H9 (cell line): ENCODE data around the gene KLF2. TPM values are rescaled to one million over a fixed set of nuclear protein-coding genes. Genes with fewer than 3 reads are reported as not detected.

Experiments
- DNase-seq: peaks from one replicate; pipeline ENCODE4 v3.0.0-alpha.2; 2017
- H2AFZ ChIP-seq: one replicate; pipeline ENCODE4 v1.6.1; 2013; ENCODE audit warnings: mild to moderate bottlenecking, low read length, control low read depth, moderate library complexity
- H2AK5ac ChIP-seq: 2 replicates; pipeline ENCODE4 v1.6.1; 2013; ENCODE audit warnings: low read length, control low read depth, mixed read lengths; ENCODE audit not compliant: insufficient read length
- H2BK120ac ChIP-seq: one replicate; pipeline ENCODE4 v1.6.1; 2013; ENCODE audit warnings: low read depth, mild to moderate bottlenecking, low read length, control low read depth, inconsistent platforms; ENCODE audit not compliant: poor library complexity, severe bottlenecking
- H2BK12ac ChIP-seq: 2 replicates; pipeline ENCODE4 v1.6.1; 2013; ENCODE audit warnings: low read length, control low read depth, mixed read lengths, low read depth; ENCODE audit not compliant: insufficient read length
- H2BK15ac ChIP-seq: 2 replicates; pipeline ENCODE4 v1.6.1; 2013; ENCODE audit warnings: low read depth, low read length, control low read depth
- H2BK20ac ChIP-seq: one replicate; pipeline ENCODE4 v1.6.1; 2013; ENCODE audit warnings: low read depth, mild to moderate bottlenecking, low read length, control low read depth, inconsistent platforms; ENCODE audit not compliant: poor library complexity, severe bottlenecking
- H2BK5ac ChIP-seq: 2 replicates; pipeline ENCODE4 v1.6.1; 2013; ENCODE audit warnings: low read length, control low read depth, mixed read lengths; ENCODE audit not compliant: insufficient read length
- H3K14ac ChIP-seq: 2 replicates; pipeline ENCODE4 v1.6.1; 2013; ENCODE audit warnings: low read length, control low read depth; ENCODE audit not compliant: insufficient read depth
- H3K18ac ChIP-seq: 2 replicates; pipeline ENCODE4 v1.6.1; 2013; ENCODE audit warnings: low read depth, mild to moderate bottlenecking, mixed read lengths, low read length, control low read depth; ENCODE audit not compliant: insufficient read length
- H3K23ac ChIP-seq: 2 replicates; pipeline ENCODE4 v1.6.1; 2013; ENCODE audit warnings: low read length, control low read depth, mixed read lengths, low read depth; ENCODE audit not compliant: insufficient read length
- H3K23me2 ChIP-seq: 2 replicates; pipeline ENCODE4 v1.6.1; 2013; ENCODE audit warnings: low read depth, mild to moderate bottlenecking, mixed read lengths, low read length, control low read depth; ENCODE audit not compliant: insufficient read length, poor library complexity, severe bottlenecking
- H3K27ac ChIP-seq: 2 replicates; pipeline ENCODE4 v1.5.1; 2013; ENCODE audit warnings: low read length, control low read depth, mixed read lengths, low read depth; ENCODE audit not compliant: insufficient read length
- H3K27me3 ChIP-seq: 2 replicates; pipeline ENCODE4 v1.6.1; 2013; ENCODE audit warnings: low read length, control low read depth, inconsistent platforms; ENCODE audit not compliant: insufficient read depth
- H3K4ac ChIP-seq: 2 replicates; pipeline ENCODE4 v1.6.1; 2013; ENCODE audit warnings: low read depth, mild to moderate bottlenecking, control low read depth, inconsistent platforms, low read length, moderate library complexity
- H3K4me1 ChIP-seq: 2 replicates; pipeline ENCODE4 v1.6.1; 2013; ENCODE audit warnings: low read length, control low read depth, inconsistent platforms; ENCODE audit not compliant: insufficient read depth
- H3K4me2 ChIP-seq: 2 replicates; pipeline ENCODE4 v1.6.1; 2013; ENCODE audit warnings: low read length, control low read depth, mixed read lengths; ENCODE audit not compliant: insufficient read length, insufficient read depth
- H3K56ac ChIP-seq: 2 replicates; pipeline ENCODE4 v1.6.1; 2013; ENCODE audit warnings: low read depth, mild to moderate bottlenecking, mixed read lengths, low read length, control low read depth; ENCODE audit not compliant: insufficient read length
- H3K79me1 ChIP-seq: 2 replicates; pipeline ENCODE4 v1.6.1; 2013; ENCODE audit warnings: low read depth, mild to moderate bottlenecking, moderate library complexity, low read length, control low read depth, inconsistent platforms; ENCODE audit not compliant: insufficient read depth, poor library complexity, severe bottlenecking
- H3K79me2 ChIP-seq: 2 replicates; pipeline ENCODE4 v1.6.1; 2013; ENCODE audit warnings: low read length, control low read depth, inconsistent platforms; ENCODE audit not compliant: insufficient read depth
- H3K9ac ChIP-seq: 2 replicates; pipeline ENCODE4 v1.6.1; 2013; ENCODE audit warnings: low read length, control low read depth, mixed read lengths; ENCODE audit not compliant: insufficient read length; ENCODE audit errors: extremely low read depth
- H3K9me3 ChIP-seq: one replicate; pipeline ENCODE4 v1.6.1; 2013; ENCODE audit warnings: low read depth, low read length, inconsistent platforms; ENCODE audit not compliant: control insufficient read depth
- H3T11ph ChIP-seq: one replicate; pipeline ENCODE4 v1.6.1; 2013; ENCODE audit warnings: mild to moderate bottlenecking, low read length, control low read depth, inconsistent platforms
- H4K20me1 ChIP-seq: one replicate; pipeline ENCODE4 v1.6.1; 2013; ENCODE audit not compliant: control insufficient read depth, insufficient read length, insufficient read depth
- H4K5ac ChIP-seq: 2 replicates; pipeline ENCODE4 v1.6.1; 2013; ENCODE audit warnings: low read depth, mild to moderate bottlenecking, mixed read lengths, low read length, control low read depth; ENCODE audit not compliant: insufficient read length
- H4K8ac ChIP-seq: replicated peaks from 2 replicates; pipeline ENCODE4 v1.6.1; 2013; ENCODE audit warnings: low read length, control low read depth, mixed read lengths, low read depth; ENCODE audit not compliant: insufficient read length
- H4K91ac ChIP-seq: 2 replicates; pipeline ENCODE4 v1.6.1; 2013; ENCODE audit warnings: low read depth, mild to moderate bottlenecking, moderate library complexity, mixed read lengths, low read length, control low read depth; ENCODE audit not compliant: insufficient read length
- H3K27ac Mint-ChIP-seq, 3 experiments: 2 replicates in 2 of 3; 3 replicates in 1 of 3; pipeline ENCODE4 v1.8.0; 2020 to 2021; ENCODE audit warnings: mixed read lengths in 3 of 3, mild to moderate bottlenecking in 1 of 3, moderate library complexity in 1 of 3
- H3K27me3 Mint-ChIP-seq: 2 replicates; pipeline ENCODE4 v1.8.0; 2021; ENCODE audit warnings: low read depth, mild to moderate bottlenecking, moderate library complexity, mixed read lengths
- H3K36me3 Mint-ChIP-seq, 3 experiments: 2 replicates in 2 of 3; 3 replicates in 1 of 3; pipeline ENCODE4 v1.8.0; 2020 to 2021; ENCODE audit warnings: low read depth in 3 of 3, mixed read lengths in 3 of 3; ENCODE audit not compliant: insufficient read depth in 1 of 3
- H3K4me1 Mint-ChIP-seq, 2 experiments: 2 replicates each; pipeline ENCODE4 v1.8.0; 2020; ENCODE audit warnings: mixed read lengths in 2 of 2
- H3K4me3 Mint-ChIP-seq, 2 experiments: 2 replicates in 1 of 2; 3 replicates in 1 of 2; pipeline ENCODE4 v1.8.0; 2020 to 2021; ENCODE audit warnings: mild to moderate bottlenecking in 2 of 2, mixed read lengths in 2 of 2, moderate library complexity in 1 of 2
- H3K9me3 Mint-ChIP-seq, 2 experiments: 2 replicates in 1 of 2; 3 replicates in 1 of 2; pipeline ENCODE4 v1.8.0; 2020; ENCODE audit warnings: mild to moderate bottlenecking in 2 of 2, mixed read lengths in 2 of 2, moderate library complexity in 1 of 2
- CTCF ChIP-seq: fragments of 200-600 bp; sonication (generic); conservative IDR thresholded peaks from 3 replicates; pipeline ENCODE4 v1.8.0; 2021; ENCODE audit warnings: antibody characterized with exemption, mild to moderate bottlenecking
- WGBS: extraction: QIAGEN DNeasy Blood & Tissue Kit; methylation state at CpG from one replicate; pipeline ENCODE4 v1.1.7; 2013; ENCODE audit warnings: missing lambda C conversion rate, low lambda C conversion rate, mixed read lengths; ENCODE audit not compliant: insufficient read length; ENCODE audit errors: extremely low coverage; 5-methylcytosine and 5-hydroxymethylcytosine counted together
- total RNA-seq: library from RNA; stranded (reverse); gene quantifications from 2 replicates; pipeline ENCODE4 v1.2.1, GENCODE V29; 2021

Gene KLF2
- total RNA-seq, 1 experiment from 2014 or later, result 0.33 TPM

DNA sequence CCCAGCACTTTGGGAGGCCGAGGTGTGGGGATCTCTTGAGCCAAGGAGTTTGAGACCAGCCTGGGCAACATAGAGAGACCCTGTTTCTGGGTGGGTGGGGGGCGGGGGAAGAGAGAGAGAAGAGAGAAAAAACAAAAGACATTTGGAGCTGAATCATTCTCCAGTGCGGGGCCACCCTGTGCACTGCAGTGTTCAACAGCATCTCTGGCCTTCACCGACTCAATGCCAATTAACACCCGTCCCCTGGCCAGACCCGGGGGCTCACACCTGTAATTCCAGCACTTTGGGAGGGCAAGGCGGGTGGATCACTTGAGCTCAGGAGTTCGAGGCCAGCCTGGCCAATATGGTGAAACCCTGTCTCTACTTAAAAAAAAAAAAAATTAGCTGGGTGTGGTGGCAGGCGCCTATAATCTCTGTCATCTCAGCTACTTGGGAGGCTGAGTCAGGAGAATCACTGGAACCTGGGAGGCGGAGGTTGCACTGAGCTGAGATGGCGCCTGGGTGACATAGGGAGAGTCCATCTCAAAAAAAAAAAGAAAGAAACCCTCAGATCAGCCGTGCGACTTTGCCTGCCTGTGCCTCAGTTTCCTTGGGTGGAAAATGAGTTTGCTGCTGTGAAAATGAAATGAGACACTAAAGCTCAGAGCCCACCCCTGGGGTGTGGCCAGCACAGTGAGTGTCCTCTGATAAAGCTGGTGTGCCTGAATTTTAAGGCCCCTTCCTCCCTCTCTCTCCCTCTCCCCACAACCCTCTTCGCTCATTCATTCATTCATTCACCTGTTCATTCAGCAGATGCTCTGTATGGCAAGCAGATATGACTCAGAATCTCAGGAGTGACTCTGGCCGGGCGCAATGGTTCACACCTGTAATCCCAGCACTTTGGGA is 6.4 kb downstream of the KLF2 start:
- no peak overlapping the region for H4K91ac ChIP-seq
- no peak overlapping the region for H2BK120ac ChIP-seq
- no peak overlapping the region for H2BK15ac ChIP-seq
- no peak overlapping the region for H4K8ac ChIP-seq
- H3K27me3 Mint-ChIP-seq, result peaks cover 62% of the 10 kb centered on the region
- no peak overlapping the region for H2AK5ac ChIP-seq
- H2AFZ ChIP-seq, result no peak overlapping the region
- no peak overlapping the region for H2BK5ac ChIP-seq
- no peak overlapping the region; the same call in 1 of the 2 replicates for H3K14ac ChIP-seq
- peaks cover 0 to 2% of the 10 kb centered on the region in 2 experiments; a peak in 3 of 5 replicates for H3K9me3 Mint-ChIP-seq
- no peak overlapping the region for H3K27ac ChIP-seq
- H3K9ac ChIP-seq, result no peak overlapping the region
- no peak overlapping the region for H3T11ph ChIP-seq
- H3K56ac ChIP-seq, result no peak overlapping the region
- no CpG with 5 or more reads among the region's 16 CpGs for WGBS
- no peaks in the 10 kb centered on the region for H4K20me1 ChIP-seq
- DNase-seq, result no peak
- no peaks in the 10 kb centered on the region for H3K36me3 Mint-ChIP-seq
- H2BK12ac ChIP-seq, result no peak overlapping the region
- H3K4me2 ChIP-seq, result no peak overlapping the region
- no peak overlapping the region for H3K4ac ChIP-seq
- no peak overlapping the region for H3K27ac Mint-ChIP-seq
- H3K4me3 Mint-ChIP-seq, result no peak overlapping the region
- peaks cover 6 to 7% of the 10 kb centered on the region in 2 experiments; a peak in 3 of 4 replicates for H3K4me1 Mint-ChIP-seq
- no peak overlapping the region for H3K23ac ChIP-seq
- H3K4me1 ChIP-seq, result no peaks in the 10 kb centered on the region
- H3K18ac ChIP-seq, result no peak overlapping the region
- TF ChIP-seq CTCF, result no peak
- peaks cover 10% of the 10 kb centered on the region for H3K23me2 ChIP-seq
- H3K79me2 ChIP-seq, result no peaks in the 10 kb centered on the region
- peaks cover 28% of the 10 kb centered on the region for H3K27me3 ChIP-seq
- no peak overlapping the region for H2BK20ac ChIP-seq
- H4K5ac ChIP-seq, result no peak overlapping the region
- H3K79me1 ChIP-seq, result no peaks in the 10 kb centered on the region
- H3K9me3 ChIP-seq, result no peaks in the 10 kb centered on the region
